ENCODE measurements around the gene FTCD. TPM values are rescaled to one million over a fixed set of nuclear protein-coding genes. Genes with fewer than 3 reads are reported as not detected.

FTCD gene
- total RNA-seq, 2 experiments from 2014 or later = 0.37 to 0.50 TPM

- H3K4me1 Mint-ChIP-seq (ENCODE audit: low read depth) = no peaks in the 10 kb centered on the region
- no peaks in the 10 kb centered on the region for H3K27me3 Mint-ChIP-seq (ENCODE audit: low read depth)
- ChIA-PET CTCF (no interaction called here), POLR2A (no interaction called here)
- DNase-seq (no peak), ATAC-seq (no peak)
- no peaks in the 10 kb centered on the region for H3K9me3 Mint-ChIP-seq (ENCODE audit: insufficient read depth)
- no peak overlapping the region for H3K4me3 Mint-ChIP-seq
- H3K27ac Mint-ChIP-seq = no peak overlapping the region
- no peaks in the 10 kb centered on the region for H3K36me3 Mint-ChIP-seq (ENCODE audit: low read depth)
Measured at GRCh38 chr21:46124926-46125845, 30.2 kb downstream of the FTCD start.

GRCh38 chr21:46124083-46124925 lies 31.1 kb downstream of the FTCD start:
- no peaks in the 10 kb centered on the region for H3K27me3 Mint-ChIP-seq (ENCODE audit: low read depth)
- no peak for ATAC-seq
- no peak for DNase-seq
- H3K4me3 Mint-ChIP-seq = no peak overlapping the region
- ChIA-PET POLR2A (no interaction called here), CTCF (no interaction called here)
- no peaks in the 10 kb centered on the region for H3K4me1 Mint-ChIP-seq (ENCODE audit: low read depth)
- H3K27ac Mint-ChIP-seq = no peak overlapping the region
- H3K9me3 Mint-ChIP-seq (ENCODE audit: insufficient read depth) = no peaks in the 10 kb centered on the region
- no peaks in the 10 kb centered on the region for H3K36me3 Mint-ChIP-seq (ENCODE audit: low read depth)

- H3K27me3 Mint-ChIP-seq (ENCODE audit: low read depth) = no peaks in the 10 kb centered on the region
- no peaks in the 10 kb centered on the region for H3K4me1 Mint-ChIP-seq (ENCODE audit: low read depth)
- ChIA-PET POLR2A (no interaction called here), CTCF (no interaction called here)
- H3K4me3 Mint-ChIP-seq = no peak overlapping the region
- H3K9me3 Mint-ChIP-seq (ENCODE audit: insufficient read depth) = no peaks in the 10 kb centered on the region
- DNase-seq (no peak), ATAC-seq (no peak)
- H3K27ac Mint-ChIP-seq = no peak overlapping the region
- no peaks in the 10 kb centered on the region for H3K36me3 Mint-ChIP-seq (ENCODE audit: low read depth)
Measured at GRCh38 chr21:46122758-46123683, 32.4 kb downstream of the FTCD start.

- H3K4me3 Mint-ChIP-seq = no peak overlapping the region
- CTCF ChIA-PET = interaction anchor here (1.2 kb wide), 1 partner anchor 149 kb away, joined by 3 read pairs; no protein-coding TSS in a partner anchor
- H3K27me3 Mint-ChIP-seq (ENCODE audit: low read depth) = no peaks in the 10 kb centered on the region
- no peak for DNase-seq
- no peaks in the 10 kb centered on the region for H3K9me3 Mint-ChIP-seq (ENCODE audit: insufficient read depth)
- no peak for ATAC-seq
- H3K36me3 Mint-ChIP-seq (ENCODE audit: low read depth) = no peaks in the 10 kb centered on the region
- POLR2A ChIA-PET = no interaction called here
- H3K27ac Mint-ChIP-seq = no peak overlapping the region
- no peaks in the 10 kb centered on the region for H3K4me1 Mint-ChIP-seq (ENCODE audit: low read depth)
Measured at GRCh38 chr21:46122237-46122671, 33.1 kb downstream of the FTCD start.

GRCh38 chr21:46121286-46122221 lies 33.8 kb downstream of the FTCD start:
- ChIA-PET POLR2A (no interaction called here), CTCF (interaction anchor here (1.2 kb wide), 1 partner anchor 148 kb away, joined by 3 read pairs; no protein-coding TSS in a partner anchor)
- no peaks in the 10 kb centered on the region for H3K36me3 Mint-ChIP-seq (ENCODE audit: low read depth)
- DNase-seq (no peak), ATAC-seq (no peak)
- H3K4me1 Mint-ChIP-seq (ENCODE audit: low read depth) = no peaks in the 10 kb centered on the region
- H3K27me3 Mint-ChIP-seq (ENCODE audit: low read depth) = no peaks in the 10 kb centered on the region
- H3K4me3 Mint-ChIP-seq = no peak overlapping the region
- no peaks in the 10 kb centered on the region for H3K9me3 Mint-ChIP-seq (ENCODE audit: insufficient read depth)
- no peak overlapping the region for H3K27ac Mint-ChIP-seq

GRCh38 chr21:46120301-46121285 lies 34.8 kb downstream of the FTCD start:
- no peaks in the 10 kb centered on the region for H3K27me3 Mint-ChIP-seq (ENCODE audit: low read depth)
- H3K4me3 Mint-ChIP-seq = no peak overlapping the region
- no peak overlapping the region for H3K27ac Mint-ChIP-seq
- DNase-seq (no peak), ATAC-seq (no peak)
- POLR2A ChIA-PET = no interaction called here
- CTCF ChIA-PET = interaction anchor here (1.2 kb wide), 1 partner anchor 147 kb away, joined by 3 read pairs; no protein-coding TSS in a partner anchor
- H3K4me1 Mint-ChIP-seq (ENCODE audit: low read depth) = no peaks in the 10 kb centered on the region
- H3K9me3 Mint-ChIP-seq (ENCODE audit: insufficient read depth) = no peaks in the 10 kb centered on the region
- H3K36me3 Mint-ChIP-seq (ENCODE audit: low read depth) = no peaks in the 10 kb centered on the region

GRCh38 chr21:46119637-46120271 lies 35.6 kb downstream of the FTCD start:
- no peak for DNase-seq

GRCh38 chr21:46119144-46119636 lies 36.2 kb downstream of the FTCD start:
- Mint-ChIP-seq H3K4me3 (no peak overlapping the region), H3K27me3 (ENCODE audit: low read depth) (no peaks in the 10 kb centered on the region), H3K27ac (no peak overlapping the region), H3K9me3 (ENCODE audit: insufficient read depth) (peaks cover 3% of the 10 kb centered on the region), H3K36me3 (ENCODE audit: low read depth) (no peaks in the 10 kb centered on the region), H3K4me1 (ENCODE audit: low read depth) (no peaks in the 10 kb centered on the region)
- ATAC-seq (no peak), DNase-seq (no peak)
- ChIA-PET CTCF (no interaction called here), POLR2A (no interaction called here)

More at GRCh38 chr21:46119637-46120271, 35.6 kb downstream of the FTCD start:
- Mint-ChIP-seq H3K9me3 (ENCODE audit: insufficient read depth) (peaks cover 3% of the 10 kb centered on the region), H3K4me1 (ENCODE audit: low read depth) (no peaks in the 10 kb centered on the region), H3K36me3 (ENCODE audit: low read depth) (no peaks in the 10 kb centered on the region), H3K27ac (no peak overlapping the region), H3K27me3 (ENCODE audit: low read depth) (no peaks in the 10 kb centered on the region), H3K4me3 (no peak overlapping the region)
- ChIA-PET CTCF (no interaction called here), POLR2A (no interaction called here)
- ATAC-seq = no peak

GRCh38 chr21:46118316-46119143 lies 36.8 kb downstream of the FTCD start:
- DNase-seq = no peak
- Mint-ChIP-seq H3K9me3 (ENCODE audit: insufficient read depth) (peaks cover 3% of the 10 kb centered on the region), H3K4me3 (no peak overlapping the region), H3K4me1 (ENCODE audit: low read depth) (no peaks in the 10 kb centered on the region), H3K27me3 (ENCODE audit: low read depth) (no peaks in the 10 kb centered on the region), H3K36me3 (ENCODE audit: low read depth) (no peaks in the 10 kb centered on the region), H3K27ac (no peak overlapping the region)
- ATAC-seq = no peak
- ChIA-PET POLR2A (no interaction called here), CTCF (no interaction called here)

Data from activated CD8-positive, alpha-beta T cell treated with anti-CD3 and anti-CD28 coated beads, Interleukin-2, amount 10 ng/mL, durations not matched to agents 7 days and 5 days (primary cell).